A673 (cell line): Measurements from ENCODE around the gene KCNAB2. TPM values are rescaled to one million over a fixed set of nuclear protein-coding genes. Genes with fewer than 3 reads are reported as not detected.

Experiments used
- BruUV-seq: library from RNA; stranded (reverse); fragments of 400-500 nt; replicated peaks from 2 replicates; lab custom pipeline; 2021; lab: Mats Ljungman, UMichigan
- CTCF ChIA-PET: fragments of 300-600 bp; sonication (Branson Sonifier 250); formaldehyde crosslinking; loops from one replicate; lab custom pipeline; 2022; ENCODE audit warnings: antibody characterized with exemption; lab: Charles Lee
- POLR2A ChIA-PET: fragments of 300-600 bp; sonication (Branson Sonifier 250); formaldehyde crosslinking; loops from one replicate; lab custom pipeline; 2022; ENCODE audit warnings: antibody characterized with exemption; ENCODE audit not compliant: low non-redundant PET; lab: Charles Lee
- DNase-seq: peaks from one replicate; pipeline ENCODE4 v3.0.0-alpha.2; 2015; ENCODE audit warnings: low spot score
- H3K27ac ChIP-seq: fragments of 200-600 bp; sonication (generic); 2 replicates; pipeline ENCODE4 v1.5.1; 2016; ENCODE audit warnings: mixed run types, low read depth, mild to moderate bottlenecking, mixed read lengths, antibody characterized with exemption, low read length; ENCODE audit not compliant: poor library complexity, severe bottlenecking
- H3K27me3 ChIP-seq: fragments of 200-600 bp; sonication (generic); replicated peaks from 2 replicates; pipeline ENCODE4 v1.6.1; 2017; ENCODE audit warnings: mixed run types, low read depth, mild to moderate bottlenecking, mixed read lengths, antibody characterized with exemption, low read length; ENCODE audit not compliant: insufficient read depth, poor library complexity
- H3K36me3 ChIP-seq: fragments of 200-600 bp; sonication (generic); 2 replicates; pipeline ENCODE4 v1.6.1; 2016; ENCODE audit warnings: mixed run types, mild to moderate bottlenecking, mixed read lengths, antibody characterized with exemption, low read length; ENCODE audit not compliant: insufficient read depth, poor library complexity, severe bottlenecking
- H3K4me1 ChIP-seq: fragments of 200-600 bp; sonication (generic); 2 replicates; pipeline ENCODE4 v1.6.1; 2017; ENCODE audit warnings: mixed run types, mild to moderate bottlenecking, mixed read lengths, antibody characterized with exemption, low read length; ENCODE audit not compliant: insufficient read depth, poor library complexity, severe bottlenecking
- H3K4me3 ChIP-seq: fragments of 200-600 bp; sonication (generic); 2 replicates; pipeline ENCODE4 v1.5.1; 2016; ENCODE audit warnings: low read depth, mixed run types, mild to moderate bottlenecking, mixed read lengths, low read length; ENCODE audit not compliant: poor library complexity, severe bottlenecking
- H3K9me3 ChIP-seq: fragments of 200-600 bp; sonication (generic); 2 replicates; pipeline ENCODE4 v1.6.1; 2016; ENCODE audit warnings: mixed run types, low read depth, mild to moderate bottlenecking, mixed read lengths, antibody characterized with exemption, low read length; ENCODE audit not compliant: poor library complexity, severe bottlenecking
- CTCF ChIP-seq: fragments of 300-800, 200-600 bp; sonication (generic); conservative IDR thresholded peaks from 2 replicates; pipeline ENCODE4 v1.5.1; 2017; ENCODE audit warnings: low read depth, mild to moderate bottlenecking, antibody characterized with exemption, low read length, moderate library complexity, mixed read lengths
- EZH2 ChIP-seq: fragments of 200-600 bp; sonication (generic); IDR thresholded peaks from 2 replicates; pipeline ENCODE4 v1.6.1; 2017; ENCODE audit warnings: borderline replicate concordance, low read depth, mild to moderate bottlenecking, mixed read lengths, antibody characterized with exemption, low read length; ENCODE audit not compliant: poor library complexity, severe bottlenecking
- intact Hi-C: fragments of 100-400 bp; cut with micrococcal nuclease; formaldehyde crosslinking; loops from one replicate; pipeline ENCODE4 v1.10.0; 2022; ENCODE audit not compliant: unreplicated experiment
- total RNA-seq: library from RNA; stranded (reverse); gene quantifications from 2 replicates; pipeline ENCODE4 v1.2.3, GENCODE V29; 2021

Gene KCNAB2
- total RNA-seq, 1 experiment from 2014 or later = 6.4 TPM

- TF ChIP-seq EZH2 = no peak
- TF ChIP-seq CTCF = no peak
- Histone ChIP-seq H3K36me3 (no peaks in the 10 kb centered on the region), H3K27me3 (no peaks in the 10 kb centered on the region), H3K4me1 (no peaks in the 10 kb centered on the region), H3K9me3 (no peaks in the 10 kb centered on the region), H3K27ac (no peak overlapping the region), H3K4me3 (no peak overlapping the region)
- CTCF ChIA-PET = no interaction called here
- POLR2A ChIA-PET = no interaction called here
- DNase-seq = no peak
- intact Hi-C loops = no loop called here
- no TSS peak for BruUV-seq
These were observed 103.9 kb downstream of the KCNAB2 start for GRCh38 chr1:6149597-6149996.

GRCh38 chr1:6150006-6150938 is 104.6 kb downstream of the KCNAB2 start:
- intact Hi-C loops = no loop called here
- no peak for TF ChIP-seq EZH2
- no peak for TF ChIP-seq CTCF
- BruUV-seq = no TSS peak
- H3K9me3 ChIP-seq = no peaks in the 10 kb centered on the region
- POLR2A ChIA-PET = no interaction called here
- no peaks in the 10 kb centered on the region for H3K27me3 ChIP-seq
- H3K27ac ChIP-seq = no peak overlapping the region
- H3K36me3 ChIP-seq = no peaks in the 10 kb centered on the region
- no peaks in the 10 kb centered on the region for H3K4me1 ChIP-seq
- no peak for DNase-seq
- H3K4me3 ChIP-seq = no peak overlapping the region
- CTCF ChIA-PET = no interaction called here

Other genes starting within 250 kb of the KCNAB2 start
- 27.6 and 29.7 TPM in 2 replicates for gene NPHP4, start 53.5 kb upstream of the KCNAB2 start, total RNA-seq
- 0.22 and 0.58 TPM in 2 replicates for gene CHD5, start 134.4 kb downstream of the KCNAB2 start, total RNA-seq
- gene RPL22, start 153.7 kb downstream of the KCNAB2 start, total RNA-seq = 436 and 494 TPM in 2 replicates
- 6.4 and 12.5 TPM in 2 replicates for gene RNF207, start 160.2 kb downstream of the KCNAB2 start, total RNA-seq
- 94.5 and 104 TPM in 2 replicates for gene ICMT, start 190.1 kb downstream of the KCNAB2 start, total RNA-seq
- not detected in 2 replicates for gene HES3, start 198.3 kb downstream of the KCNAB2 start, total RNA-seq
- gene GPR153, start 215.2 kb downstream of the KCNAB2 start, total RNA-seq = 8.4 and 11.7 TPM in 2 replicates